Gastrocnemius medialis (tissue), 4 donors: Measurements from ENCODE around the gene TSR3. TPM values are rescaled to one million over a fixed set of nuclear protein-coding genes. Genes with fewer than 3 reads are reported as not detected.

ENCODE experiments used
- ATAC-seq, 2 donors: fragments of 150-250 bp; one replicate each; pipeline ENCODE4 v1.9.1; 2016
- DNase-seq, 2 donors: peaks; one replicate each; pipeline ENCODE4 v3.0.0-alpha.2; 2019
- H3K27ac ChIP-seq, 4 donors: fragments of 200-600 bp; sonication (generic); 1 replicate in 1 of 4; 2 replicates in 3 of 4; pipeline ENCODE4 v1.5.1; 2016 to 2018; ENCODE audit warnings: mild to moderate bottlenecking in 2 of 4, moderate library complexity in 1 of 4
- H3K27me3 ChIP-seq, 3 donors: fragments of 200-600 bp; sonication (generic) in 2 of 3; 1 replicate in 1 of 3; 2 replicates in 2 of 3; pipeline versions ENCODE4 v1.5.1 to v1.6.0; 2016 to 2019; ENCODE audit warnings: mild to moderate bottlenecking in 1 of 3, moderate library complexity in 1 of 3
- H3K36me3 ChIP-seq, 2 donors: fragments of 200-600 bp; sonication (generic) in 1 of 2; one replicate each; pipeline ENCODE4 v1.5.1; 2017 to 2018
- H3K4me1 ChIP-seq, 2 donors: fragments of 200-600 bp; sonication (generic) in 1 of 2; one replicate each; pipeline ENCODE4 v1.5.1; 2016 to 2017; ENCODE audit warnings: mild to moderate bottlenecking in 2 of 2
- H3K4me3 ChIP-seq, 4 donors: fragments of 200-600 bp; sonication (generic) in 3 of 4; 1 replicate in 1 of 4; 2 replicates in 3 of 4; pipeline ENCODE4 v1.5.1; 2016 to 2019; ENCODE audit warnings: mild to moderate bottlenecking in 2 of 4
- H3K9me3 ChIP-seq, 3 donors: fragments of 200-600 bp; sonication (generic) in 2 of 3; 1 replicate in 1 of 3; 2 replicates in 2 of 3; pipeline ENCODE4 v1.5.1; 2016 to 2019
- POLR2A ChIP-seq, 2 donors: fragments of 450-650 bp; IDR thresholded peaks; one replicate each; pipeline ENCODE4 v1.6.1; 2017; ENCODE audit warnings: antibody characterized with exemption in 2 of 2, mild to moderate bottlenecking in 2 of 2, moderate library complexity in 2 of 2
- in situ Hi-C, 4 donors: fragments of 200-750 bp; cut with MboI; loops; one replicate each; pipeline versions ENCODE4 v1.15.0 to v1.8.0; 2017; ENCODE audit warnings: low sequenced_read_pairs in 4 of 4
- intact Hi-C: fragments of 100-400 bp; cut with DNase I; formaldehyde crosslinking; loops from one replicate; pipeline ENCODE4 v1.15.1; 2023; ENCODE audit warnings: low total_unique reads
- total RNA-seq, 4 donors: library from RNA; depleted of rRNA; stranded (reverse); fragments of >200 nt; gene quantifications; one replicate each; pipeline versions ENCODE4 v1.1.0 to v1.2.3, GENCODE V29; 2016
- TF ChIP-seq, protein P1 (sequence below), 5 experiments: fragments of 450-650 bp in 3 of 5; fragments of 200-600 bp in 2 of 5; sonication (generic) in 2 of 5; IDR thresholded peaks in 4 of 5; conservative IDR thresholded peaks in 1 of 5; 1 replicate in 4 of 5; 2 replicates in 1 of 5; pipeline ENCODE4 v1.5.1; 2016 to 2019; ENCODE audit warnings: antibody characterized with exemption in 5 of 5, mild to moderate bottlenecking in 3 of 5, moderate library complexity in 3 of 5

Gene TSR3
- 100 to 1,000 TPM in 1 of 4 donors, 10 to 100 TPM in 3; 63.3 to 103 (median 72.4) TPM for total RNA-seq

DNA sequence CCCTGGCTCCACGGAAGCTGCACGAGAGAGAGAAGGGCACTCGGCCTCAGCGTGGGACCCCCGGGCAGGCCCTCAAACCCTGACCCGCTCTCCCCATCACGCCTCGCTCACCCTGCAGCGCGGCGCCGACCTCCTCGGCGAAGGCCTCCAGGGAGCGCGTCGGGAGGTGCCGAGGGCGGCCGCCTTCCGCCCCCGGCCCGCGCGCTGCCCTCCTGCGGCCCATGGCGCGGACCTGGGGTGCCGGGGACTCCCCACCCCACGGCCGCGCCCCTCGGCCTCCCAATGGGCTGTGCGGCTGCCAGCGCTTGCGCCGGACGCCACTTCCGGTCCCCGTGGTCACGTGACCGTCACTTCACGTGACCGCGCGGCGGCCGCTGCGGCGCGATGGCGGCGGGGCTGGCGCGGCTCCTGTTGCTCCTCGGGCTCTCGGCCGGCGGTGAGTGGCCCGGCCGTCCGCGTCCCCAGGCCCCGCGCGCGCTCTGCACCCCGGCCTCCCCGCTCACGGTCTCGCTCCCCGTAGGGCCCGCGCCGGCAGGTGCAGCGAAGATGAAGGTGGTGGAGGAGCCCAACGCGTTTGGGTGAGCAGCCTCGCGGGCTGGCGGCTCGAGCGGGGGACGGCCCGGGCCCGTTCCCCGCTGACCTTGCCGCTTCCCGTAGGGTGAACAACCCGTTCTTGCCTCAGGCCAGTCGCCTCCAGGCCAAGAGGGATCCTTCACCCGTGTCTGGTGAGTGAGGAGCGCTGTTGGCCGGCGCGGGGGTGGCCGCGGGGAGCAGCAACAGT, at the start of gene TSR3, which contains the start of gene GNPTG:
TSR3 (minus strand) TSS at position 297 of the 781 bp plus-strand sequence; CDS start at position 223, 74 bp downstream.
GNPTG (plus strand) TSS at position 350 of the 781 bp plus-strand sequence; CDS start at position 385, 35 bp downstream.
- TF ChIP-seq POLR2A (IDR thresholded peaks at IDR 0.05) = peak; percentile 54 to 58
- TF ChIP-seq, protein P1, sequence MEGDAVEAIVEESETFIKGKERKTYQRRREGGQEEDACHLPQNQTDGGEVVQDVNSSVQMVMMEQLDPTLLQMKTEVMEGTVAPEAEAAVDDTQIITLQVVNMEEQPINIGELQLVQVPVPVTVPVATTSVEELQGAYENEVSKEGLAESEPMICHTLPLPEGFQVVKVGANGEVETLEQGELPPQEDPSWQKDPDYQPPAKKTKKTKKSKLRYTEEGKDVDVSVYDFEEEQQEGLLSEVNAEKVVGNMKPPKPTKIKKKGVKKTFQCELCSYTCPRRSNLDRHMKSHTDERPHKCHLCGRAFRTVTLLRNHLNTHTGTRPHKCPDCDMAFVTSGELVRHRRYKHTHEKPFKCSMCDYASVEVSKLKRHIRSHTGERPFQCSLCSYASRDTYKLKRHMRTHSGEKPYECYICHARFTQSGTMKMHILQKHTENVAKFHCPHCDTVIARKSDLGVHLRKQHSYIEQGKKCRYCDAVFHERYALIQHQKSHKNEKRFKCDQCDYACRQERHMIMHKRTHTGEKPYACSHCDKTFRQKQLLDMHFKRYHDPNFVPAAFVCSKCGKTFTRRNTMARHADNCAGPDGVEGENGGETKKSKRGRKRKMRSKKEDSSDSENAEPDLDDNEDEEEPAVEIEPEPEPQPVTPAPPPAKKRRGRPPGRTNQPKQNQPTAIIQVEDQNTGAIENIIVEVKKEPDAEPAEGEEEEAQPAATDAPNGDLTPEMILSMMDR (IDR thresholded peaks at IDR 0.05 in 4 of 5, conservative IDR thresholded peaks at IDR 0.05 in 1 of 5) = peak in 3 of 5 experiments; percentile 6 to 62 (median 53)
- H3K27ac ChIP-seq = peak within 1 kb of the TSS; percentile 44 to 84 (median 60)
- ATAC-seq (peak; percentile 72 to 85), DNase-seq (peak; percentile 55 to 78)
- H3K27me3 ChIP-seq = no peaks in the 10 kb centered on the region
- intact Hi-C loops = loop anchor here (2.0 kb wide), 1 partner anchor 43 kb away; the partner anchor contains the start of gene UBE2I
- no peaks in the 10 kb centered on the region for H3K9me3 ChIP-seq
- peak within 1 kb of the TSS; percentile 76 to 98 (median 86) for H3K4me3 ChIP-seq
- H3K4me1 ChIP-seq = peaks cover 21 to 45% of the 10 kb centered on the region in 2 donors
- in situ Hi-C loops = no loop called here
- peaks cover 0 to 19% of the 10 kb centered on the region in 2 donors for H3K36me3 ChIP-seq

DNA sequence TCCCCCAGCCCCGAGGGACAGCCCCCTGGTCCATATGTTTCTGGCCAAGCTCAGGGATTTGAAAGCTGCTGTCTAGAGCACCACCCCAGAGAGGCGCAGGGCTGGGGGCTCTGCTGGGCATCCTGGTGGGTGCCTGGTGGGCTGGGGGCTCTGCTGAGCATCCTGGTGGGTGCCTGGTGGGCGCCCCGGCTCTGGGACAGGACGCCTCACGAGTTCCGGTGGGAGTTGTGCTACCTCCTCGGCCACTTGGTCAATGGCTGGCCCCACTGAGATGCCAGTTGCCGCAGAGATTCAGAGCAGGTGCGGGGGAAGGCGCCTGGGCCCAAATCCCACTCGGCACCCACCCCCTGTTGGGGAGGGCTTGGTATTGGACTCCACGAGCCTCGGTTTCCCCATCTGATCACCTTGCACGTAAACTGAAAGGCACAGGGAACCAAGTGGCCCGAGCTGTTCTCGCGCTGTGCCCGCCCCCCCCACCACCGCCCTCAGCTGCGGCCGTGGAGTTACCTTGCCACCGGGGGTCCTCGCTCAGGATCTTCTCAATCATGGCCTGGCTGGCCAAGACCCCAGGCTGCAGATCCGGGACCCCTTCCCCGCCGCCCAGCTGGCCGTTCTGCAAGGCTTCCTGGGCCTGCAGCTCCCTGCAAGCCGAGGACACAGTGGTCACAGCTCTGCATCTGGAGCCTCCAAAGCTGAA, 49.5 kb upstream of the TSR3 start:
- TF ChIP-seq POLR2A (IDR thresholded peaks at IDR 0.05) = no peak
- TF ChIP-seq, protein P1 (IDR thresholded peaks at IDR 0.05 in 4 of 5, conservative IDR thresholded peaks at IDR 0.05 in 1 of 5) = no peak
- in situ Hi-C loops = no loop called here
- H3K27ac ChIP-seq = no peak overlapping the region
- no peaks in the 10 kb centered on the region for H3K27me3 ChIP-seq
- no peak overlapping the region for H3K4me3 ChIP-seq
- ATAC-seq (no peak), DNase-seq (no peak)
- intact Hi-C loops = no loop called here
- no peaks in the 10 kb centered on the region for H3K9me3 ChIP-seq
- no peaks in the 10 kb centered on the region for H3K4me1 ChIP-seq
- H3K36me3 ChIP-seq = peaks cover 0 to 38% of the 10 kb centered on the region in 2 donors

DNA sequence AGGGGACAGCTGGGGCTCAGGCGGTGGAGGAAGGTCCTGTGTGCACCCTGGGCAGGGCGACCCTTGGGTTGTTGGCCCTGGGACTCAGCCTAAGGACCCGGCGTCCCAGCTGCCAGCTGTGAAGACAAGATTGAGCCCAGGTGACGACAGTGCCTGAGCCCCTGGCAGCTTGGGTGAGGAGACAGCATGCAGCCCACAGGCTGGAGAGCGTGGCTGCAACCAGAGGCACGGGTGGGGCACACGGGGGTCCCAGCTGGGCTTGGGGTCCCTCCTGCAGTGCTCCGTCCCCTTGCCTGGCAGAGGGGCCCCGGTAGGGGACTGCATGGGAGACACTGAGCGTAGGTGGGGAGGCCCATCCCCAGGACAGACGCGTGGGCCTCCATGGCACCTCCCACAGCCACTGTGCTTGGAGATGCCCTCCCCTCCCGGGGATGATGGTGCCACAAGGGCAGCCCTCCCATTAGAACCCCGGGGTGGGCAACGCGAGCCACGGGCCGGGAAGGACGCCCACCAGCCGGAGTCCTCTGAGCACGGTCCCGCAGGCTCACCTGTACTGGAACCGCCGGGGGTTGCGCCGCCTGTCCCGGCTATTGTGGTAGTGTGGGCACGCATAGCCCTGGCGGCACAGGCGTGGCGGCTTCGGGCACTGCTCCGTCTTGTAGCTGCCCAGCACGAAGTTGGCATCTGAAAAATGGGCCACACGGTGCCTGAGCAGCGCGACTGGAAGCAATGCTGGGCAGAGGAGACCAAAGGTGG, 47.3 kb upstream of the TSR3 start:
- in situ Hi-C loops = no loop called here
- intact Hi-C loops = no loop called here
- H3K27ac ChIP-seq = no peak overlapping the region
- no peaks in the 10 kb centered on the region for H3K4me1 ChIP-seq
- no peaks in the 10 kb centered on the region for H3K9me3 ChIP-seq
- TF ChIP-seq, protein P1 (IDR thresholded peaks at IDR 0.05 in 4 of 5, conservative IDR thresholded peaks at IDR 0.05 in 1 of 5) = no peak
- TF ChIP-seq POLR2A (IDR thresholded peaks at IDR 0.05) = no peak
- DNase-seq (no peak), ATAC-seq (no peak)
- H3K36me3 ChIP-seq = peaks cover 0 to 42% of the 10 kb centered on the region in 2 donors
- no peak overlapping the region for H3K4me3 ChIP-seq
- no peaks in the 10 kb centered on the region for H3K27me3 ChIP-seq

DNA sequence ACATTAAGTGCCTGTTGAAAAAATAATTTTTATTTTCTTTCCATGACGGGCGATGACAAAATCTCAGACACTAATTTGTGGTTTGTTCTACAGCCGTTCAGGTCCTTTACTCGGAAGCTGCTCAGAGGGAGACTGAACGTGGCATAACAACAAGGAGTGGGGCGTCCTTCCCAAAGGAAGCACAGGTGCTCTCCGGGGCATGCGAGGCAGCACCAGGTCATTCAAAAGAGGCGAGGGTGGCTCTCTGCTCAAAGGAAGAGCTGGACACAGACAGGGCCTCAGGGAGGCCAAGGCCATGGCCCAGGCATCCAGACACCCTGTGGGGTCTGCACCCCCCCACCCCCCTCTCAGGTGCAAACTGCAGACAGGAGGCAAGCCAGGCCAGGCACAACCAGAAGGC, 46.7 kb upstream of the TSR3 start:
- no peak overlapping the region for H3K4me3 ChIP-seq
- intact Hi-C loops (no loop called here), in situ Hi-C loops (no loop called here)
- H3K9me3 ChIP-seq = no peaks in the 10 kb centered on the region
- no peak for ATAC-seq
- no peak for DNase-seq
- TF ChIP-seq, protein P1 (IDR thresholded peaks at IDR 0.05 in 4 of 5, conservative IDR thresholded peaks at IDR 0.05 in 1 of 5) = no peak
- no peak for TF ChIP-seq POLR2A (IDR thresholded peaks at IDR 0.05)
- H3K27me3 ChIP-seq = no peaks in the 10 kb centered on the region
- H3K36me3 ChIP-seq = peaks cover 0 to 49% of the 10 kb centered on the region in 2 donors
- H3K27ac ChIP-seq = no peak overlapping the region
- H3K4me1 ChIP-seq = no peaks in the 10 kb centered on the region
